GM18520 (cell line): ENCODE results near the gene AXIN1.
"Not testable (repeated sequence)": the region's sequence is repeated elsewhere in the genome, so short reads cannot be mapped to it uniquely, and the experiment has no call there.

Source experiments
- ATAC-seq: cut with Tn5 transposase; IDR thresholded peaks from one replicate; pipeline ENCODE4 v1.9.1; 2021; ENCODE audit not compliant: unreplicated experiment

AXIN1 gene

DNA sequence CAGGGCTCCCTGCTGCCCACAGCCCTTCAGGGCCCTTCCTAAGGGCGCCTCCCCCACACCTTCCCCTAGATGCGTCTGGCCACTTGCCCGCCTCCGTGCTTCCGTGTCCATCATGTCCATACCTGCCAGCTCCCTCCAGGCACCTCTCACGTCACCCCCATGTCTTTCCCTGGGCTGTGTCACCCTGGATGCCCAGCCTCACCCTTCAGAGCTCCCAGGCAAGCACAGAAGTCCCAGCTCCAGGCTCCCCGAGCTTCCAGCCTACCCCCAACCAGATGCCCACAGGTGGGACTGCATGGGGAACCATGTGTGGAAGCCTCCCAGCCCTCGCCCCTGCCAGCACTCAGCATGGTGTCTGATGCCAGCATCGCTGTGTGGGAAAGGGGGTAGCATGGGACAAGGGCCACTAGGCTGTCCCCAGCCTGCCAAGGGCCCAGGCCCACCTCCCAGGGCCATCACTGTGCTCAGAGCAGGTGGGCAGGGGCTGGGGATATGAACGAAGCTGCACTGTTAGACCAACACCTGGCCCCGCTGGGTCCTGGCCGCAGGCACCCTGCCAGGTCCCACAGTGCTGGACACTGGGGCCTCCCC is 1.9 kb upstream of the AXIN1 start:
- ATAC-seq = no peak

DNA sequence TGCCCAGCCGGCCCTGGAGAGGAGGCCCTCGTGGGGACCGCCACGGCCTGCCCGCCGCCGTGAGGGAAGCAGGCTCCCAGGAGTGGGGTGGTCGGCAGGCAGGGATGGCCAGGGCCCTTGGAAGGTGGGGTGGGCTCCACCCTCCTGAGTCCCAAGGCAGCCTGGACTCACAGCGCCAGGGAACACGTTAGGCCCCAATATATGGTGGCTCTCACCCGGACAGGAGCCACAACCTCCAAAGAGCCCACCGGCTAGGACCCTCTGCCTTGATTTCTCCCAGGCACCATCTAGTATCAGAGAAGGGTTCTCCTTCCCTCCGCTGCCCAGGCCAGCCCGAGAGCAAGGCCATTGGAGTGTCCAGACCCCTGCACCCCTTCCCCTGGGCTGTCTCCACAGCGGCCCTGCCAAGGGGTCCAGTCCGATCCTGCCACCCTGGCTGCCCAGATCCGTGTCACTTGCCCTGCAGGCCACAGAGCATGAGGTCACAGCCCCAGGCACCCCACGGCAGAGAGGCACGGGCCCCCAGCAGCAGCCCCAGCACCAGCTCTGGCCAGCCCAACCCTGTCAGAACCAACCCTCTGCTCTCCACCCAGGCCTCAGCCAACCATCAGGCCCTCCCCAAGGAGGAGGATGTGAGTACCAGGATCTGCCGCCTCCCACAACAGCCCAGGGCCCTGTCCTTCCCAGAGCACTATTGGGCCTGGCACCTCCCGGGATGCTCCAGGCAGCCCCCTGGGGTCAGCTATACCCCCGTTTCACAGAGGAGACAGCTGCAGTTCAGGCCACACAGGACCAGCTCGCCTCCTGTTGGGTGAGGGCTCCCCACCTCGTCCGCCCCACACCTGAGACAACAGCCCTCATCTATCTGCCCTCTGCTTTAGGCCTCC is 1.1 kb upstream of the AXIN1 start:
- ATAC-seq = no peak

DNA sequence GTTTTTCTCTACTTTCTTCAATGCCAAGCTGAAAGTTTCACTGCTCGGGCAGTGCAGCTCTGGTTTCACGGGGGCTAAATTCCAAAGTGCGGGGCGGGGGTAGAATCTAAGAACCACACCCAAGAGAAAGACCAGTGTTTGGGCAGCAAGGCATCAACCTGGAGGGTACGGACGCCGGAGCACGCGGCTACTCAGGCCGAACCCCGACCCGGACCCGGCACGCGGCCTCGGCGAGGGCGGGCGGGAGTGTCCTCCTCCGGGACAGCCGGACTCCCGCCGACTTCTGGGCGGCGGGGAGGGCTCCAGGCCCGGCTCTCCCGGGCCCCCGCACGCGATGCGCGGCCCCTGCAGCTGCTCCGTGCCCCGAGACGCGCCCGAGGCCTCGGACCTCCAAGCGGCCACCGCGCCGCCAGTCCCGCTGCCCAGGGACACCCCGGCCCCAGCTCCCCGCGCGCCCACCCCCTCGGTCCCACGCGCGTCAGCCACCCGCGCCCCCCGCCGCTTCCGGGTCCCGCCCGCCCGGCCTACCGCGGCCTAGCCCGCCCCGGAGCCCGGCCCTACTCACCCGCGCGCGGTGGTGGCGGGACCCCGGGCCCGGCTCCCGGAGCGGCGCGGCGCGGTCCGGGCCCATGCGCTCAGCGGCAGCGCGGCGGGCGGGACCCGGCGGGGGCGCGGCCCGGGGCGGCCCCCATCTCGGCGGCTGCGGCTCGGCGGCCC is 561 bp downstream of the AXIN1 start:
- peak; percentile 11 for ATAC-seq

DNA sequence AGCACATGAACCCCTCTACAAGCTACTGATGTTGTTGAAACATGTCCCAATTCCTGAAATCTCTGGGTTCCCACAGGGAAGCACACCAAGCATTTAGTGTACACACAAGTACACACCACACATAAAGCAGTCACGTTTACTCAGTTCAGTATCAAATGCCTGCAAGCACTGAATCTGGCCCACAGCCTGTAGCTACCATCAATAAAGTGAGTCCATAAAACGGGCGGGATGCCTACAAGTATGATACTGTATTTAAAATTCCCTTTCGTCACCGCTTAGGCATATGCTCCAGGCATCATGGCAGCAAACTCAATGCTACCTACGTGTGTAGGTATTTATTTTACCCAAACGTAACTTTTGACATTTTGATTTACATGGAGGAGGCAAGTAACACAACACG is 2.3 kb downstream of the AXIN1 start:
- no peak for ATAC-seq

DNA sequence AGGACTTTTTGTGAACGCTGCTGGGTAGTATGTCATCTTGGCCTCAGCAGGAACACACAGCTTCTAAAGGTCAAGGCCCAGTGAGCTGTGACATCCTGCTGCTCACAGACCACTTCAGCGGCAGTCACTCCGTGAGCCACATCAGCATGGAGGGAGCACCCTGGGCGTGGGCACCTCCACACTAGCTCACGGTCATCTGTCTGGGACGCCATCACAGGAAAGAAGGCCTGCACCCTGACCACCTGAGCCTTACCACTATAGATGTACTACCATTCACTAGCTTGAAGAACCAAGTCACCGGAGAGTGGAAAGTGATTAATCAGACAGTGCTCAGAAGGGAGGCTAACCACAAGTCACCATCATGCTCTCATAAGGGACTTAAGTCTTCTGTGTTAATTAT is 3.3 kb downstream of the AXIN1 start:
- no peak for ATAC-seq

DNA sequence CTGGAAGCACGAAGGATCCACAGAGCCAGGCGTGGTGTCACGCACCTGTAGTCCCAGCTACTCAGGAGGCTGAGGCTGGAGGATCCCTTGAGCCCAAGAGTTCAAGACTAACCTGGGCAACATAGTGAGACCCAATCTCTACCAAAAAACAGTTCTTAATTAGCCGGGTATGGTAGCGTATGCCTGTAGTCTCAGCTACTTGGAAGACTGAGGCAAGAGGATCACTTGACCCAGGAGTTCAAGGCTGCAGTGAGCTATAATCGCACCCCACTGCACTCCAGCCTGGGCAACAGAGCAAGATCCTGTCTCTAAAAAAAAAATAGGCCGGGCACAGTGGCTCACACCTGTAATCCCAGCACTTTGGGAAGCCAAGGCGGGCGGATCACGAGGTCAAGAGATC is 4.0 kb downstream of the AXIN1 start:
- not testable (repeated sequence) for ATAC-seq

DNA sequence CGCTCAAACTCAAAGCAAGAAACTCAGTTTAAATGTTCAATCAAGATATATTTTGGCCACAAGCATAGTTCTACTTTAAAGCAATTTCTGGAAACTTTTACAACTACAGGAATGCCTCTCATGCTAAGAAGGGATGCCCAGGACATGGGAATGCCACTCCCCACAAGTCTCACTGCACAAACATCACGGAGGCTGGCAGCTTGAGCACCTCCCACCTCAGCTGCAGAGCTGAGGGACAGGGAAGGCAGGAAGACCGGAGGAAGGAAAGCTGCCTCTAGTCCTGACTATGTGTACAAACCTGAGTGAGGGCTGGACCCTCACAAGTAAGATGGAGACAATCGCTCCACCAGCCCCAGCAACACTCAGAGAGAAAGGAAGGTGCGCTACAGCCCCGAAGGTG is 5.3 kb downstream of the AXIN1 start:
- ATAC-seq = no peak

DNA sequence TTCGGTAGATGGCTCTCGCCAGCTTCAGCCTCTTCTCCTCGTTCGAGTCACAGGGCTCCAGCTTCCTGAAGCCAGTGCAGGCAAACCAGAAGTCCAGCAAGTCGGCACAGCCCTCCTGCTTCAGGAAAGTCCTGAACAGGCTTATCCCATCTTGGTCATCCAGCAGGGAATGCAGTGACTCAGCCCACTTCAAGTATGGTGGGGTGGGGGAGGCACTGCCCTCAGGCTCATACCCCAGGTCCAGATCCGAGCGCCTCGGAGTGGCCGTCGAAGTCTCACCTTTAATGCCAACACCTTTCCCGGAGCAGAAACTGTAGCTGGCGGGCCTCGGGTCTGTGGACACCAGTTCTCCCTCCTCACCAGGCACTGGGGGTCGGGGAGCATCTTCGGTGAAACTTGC is 5.9 kb downstream of the AXIN1 start:
- ATAC-seq = no peak

DNA sequence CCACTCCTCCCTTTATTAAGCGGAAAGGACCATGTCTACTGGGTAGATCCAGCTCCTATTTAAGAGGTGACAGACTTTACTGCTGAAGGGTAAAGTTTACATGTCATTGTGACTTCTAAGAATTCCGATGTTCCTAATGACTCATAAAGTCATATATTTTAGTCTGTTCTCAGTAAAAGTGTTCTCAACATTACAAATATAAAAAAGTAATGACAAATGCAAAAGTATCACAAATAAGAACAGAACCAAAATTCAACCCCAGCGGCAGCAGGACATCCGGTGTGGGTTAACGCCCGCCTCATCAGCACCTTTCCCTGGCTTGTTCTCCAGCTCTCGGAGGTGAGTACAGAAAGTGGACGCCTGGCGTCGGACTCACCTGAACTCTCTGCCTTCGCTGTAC is 6.8 kb downstream of the AXIN1 start:
- ATAC-seq = no peak

DNA sequence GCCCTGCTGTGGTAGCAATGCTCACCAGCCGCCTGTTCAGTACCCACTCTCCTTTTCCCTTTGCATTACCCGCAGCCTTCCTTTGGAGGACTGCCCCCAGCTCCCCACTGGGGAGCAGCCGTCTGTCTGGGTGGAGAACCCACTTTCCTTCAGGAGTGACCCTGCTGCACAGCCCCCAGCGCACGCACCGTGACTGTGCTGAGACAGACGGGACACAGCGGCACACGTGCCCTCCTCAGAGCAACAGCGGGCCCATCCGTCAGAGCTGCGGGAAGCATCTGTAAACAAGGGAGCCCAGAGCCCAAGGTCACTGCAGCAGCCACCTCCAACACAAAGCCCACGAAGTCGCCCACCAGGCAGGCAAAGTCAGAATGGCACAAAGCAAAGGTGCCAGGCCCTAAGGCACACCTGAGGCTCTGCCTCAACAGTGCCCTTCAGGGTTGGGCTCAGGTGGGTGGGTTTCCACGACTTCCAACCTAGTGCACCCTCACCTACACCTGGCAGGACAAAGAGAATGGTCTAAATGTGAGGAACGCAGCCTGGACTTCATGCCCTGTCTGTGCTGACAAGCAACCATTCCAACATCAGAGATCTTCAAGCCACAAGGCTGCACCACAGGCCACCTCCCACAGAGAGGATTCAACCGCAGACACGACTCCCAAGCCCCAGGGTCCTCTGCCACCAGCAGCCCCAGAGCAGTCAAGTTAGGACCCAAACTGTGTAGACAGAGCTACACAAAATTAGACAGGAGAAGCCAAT is 9.9 kb downstream of the AXIN1 start:
- ATAC-seq = no peak

DNA sequence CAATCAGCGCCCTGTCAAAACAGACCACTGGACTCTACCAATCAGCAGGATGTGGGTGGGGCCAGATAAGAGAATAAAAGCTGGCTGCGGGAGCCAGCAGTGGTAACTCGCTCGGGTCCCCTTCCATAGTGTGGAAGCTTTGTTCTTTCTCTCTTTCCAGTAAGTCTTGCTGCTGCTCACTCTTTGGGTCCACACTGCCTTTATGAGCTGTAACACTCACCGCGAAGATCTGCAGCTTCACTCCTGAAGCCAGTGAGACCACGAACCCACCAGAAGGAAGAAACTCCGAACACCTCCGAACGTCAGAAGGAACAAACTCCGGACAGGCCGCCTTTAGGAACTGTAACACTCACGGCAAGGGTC is 10.6 kb downstream of the AXIN1 start:
- not testable (repeated sequence) for ATAC-seq

DNA sequence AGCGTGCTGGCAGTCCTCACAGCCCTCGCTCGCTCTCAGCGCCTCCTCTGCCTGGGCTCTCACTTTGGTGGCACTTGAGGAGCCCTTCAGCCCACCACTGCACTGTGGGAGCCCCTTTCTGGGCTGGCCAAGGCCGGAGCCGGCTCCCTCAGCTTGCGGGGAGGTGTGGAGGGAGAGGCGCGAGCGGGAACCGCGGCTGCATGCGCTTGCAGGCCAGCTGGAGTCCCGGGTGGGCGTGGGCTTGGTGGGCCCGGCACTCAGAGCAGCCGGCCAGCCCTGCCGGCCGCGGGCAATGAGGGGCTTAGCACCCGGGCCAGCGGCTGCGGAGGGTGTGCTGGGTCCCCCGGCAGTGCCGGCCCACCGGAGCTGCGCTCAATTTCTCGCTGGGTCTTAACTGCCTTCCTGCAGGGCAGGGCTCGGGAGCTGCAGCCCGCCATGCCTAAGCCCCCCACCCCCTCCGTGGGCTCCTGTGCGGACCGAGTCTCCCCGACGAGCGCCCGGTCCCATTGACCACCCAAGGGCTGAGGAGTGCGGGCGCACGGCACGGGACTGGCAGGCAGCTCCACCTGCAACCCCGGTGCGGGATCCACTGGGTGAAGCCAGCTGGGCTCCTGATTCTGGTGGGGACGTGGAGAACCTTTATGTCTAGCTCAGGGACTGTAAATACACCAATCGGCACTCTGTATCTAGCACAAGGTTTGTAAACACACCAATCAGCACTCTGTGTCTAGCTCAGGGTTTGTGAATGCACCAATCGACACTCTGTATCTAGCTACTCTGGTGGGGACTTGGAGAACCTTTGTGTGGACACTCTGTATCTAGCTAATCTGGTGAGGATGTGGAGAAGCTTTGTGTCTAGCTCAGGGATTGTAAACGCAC is 11.2 kb downstream of the AXIN1 start:
- not testable (repeated sequence) for ATAC-seq

DNA sequence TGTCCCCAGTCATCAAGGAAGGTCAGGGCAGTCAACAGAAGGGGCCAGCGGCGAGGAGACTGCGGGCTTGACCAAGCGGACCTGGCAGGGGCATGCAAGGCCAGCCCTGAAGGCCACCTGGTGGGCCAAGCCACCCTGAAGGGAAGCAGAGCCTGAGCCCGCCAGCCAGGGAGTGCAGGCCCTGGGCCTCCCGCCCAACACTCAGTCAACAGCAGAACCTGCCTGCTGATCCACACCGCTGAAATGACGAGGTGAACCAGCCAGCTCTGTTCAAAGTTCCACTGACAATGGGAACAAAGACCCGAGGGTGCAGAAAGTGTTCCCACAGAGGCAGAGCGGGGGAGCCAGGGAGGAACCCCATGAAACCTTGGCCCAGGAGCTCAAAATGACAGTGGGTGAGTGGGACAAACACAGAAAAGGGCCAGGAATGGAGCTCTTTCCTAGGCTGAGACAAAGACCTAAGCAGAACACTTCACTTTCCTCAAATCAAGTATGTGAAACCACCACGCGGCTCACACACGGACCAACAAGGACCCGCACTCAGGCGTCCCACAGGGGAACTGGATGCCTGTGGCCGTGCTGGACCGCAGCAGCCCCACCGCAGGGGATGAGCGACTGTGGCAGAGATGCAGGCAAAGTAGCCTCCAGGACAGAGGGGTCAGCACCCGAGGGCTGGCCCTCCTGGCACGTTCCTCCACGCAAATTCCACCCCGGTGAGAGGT is 12.0 kb downstream of the AXIN1 start:
- ATAC-seq = no peak

DNA sequence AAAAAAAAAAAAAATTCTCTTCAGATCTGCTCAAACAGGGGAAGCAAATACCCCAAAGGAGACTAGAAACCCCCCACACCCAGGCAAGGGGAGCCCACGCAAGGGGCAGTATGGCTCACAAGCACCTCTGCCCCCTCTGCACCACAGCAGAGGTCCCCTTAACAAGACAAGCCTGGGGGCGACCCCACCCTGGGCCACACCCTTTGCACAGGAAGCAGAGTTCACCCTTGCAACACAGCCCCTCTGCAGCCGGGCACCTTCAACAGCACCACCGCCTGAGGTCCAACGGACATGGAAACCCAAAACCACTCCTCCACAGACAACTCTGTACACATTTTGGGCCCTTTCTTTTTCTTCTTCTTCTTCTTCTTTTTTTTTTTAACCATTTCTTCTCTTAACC is 12.8 kb downstream of the AXIN1 start:
- no peak for ATAC-seq

DNA sequence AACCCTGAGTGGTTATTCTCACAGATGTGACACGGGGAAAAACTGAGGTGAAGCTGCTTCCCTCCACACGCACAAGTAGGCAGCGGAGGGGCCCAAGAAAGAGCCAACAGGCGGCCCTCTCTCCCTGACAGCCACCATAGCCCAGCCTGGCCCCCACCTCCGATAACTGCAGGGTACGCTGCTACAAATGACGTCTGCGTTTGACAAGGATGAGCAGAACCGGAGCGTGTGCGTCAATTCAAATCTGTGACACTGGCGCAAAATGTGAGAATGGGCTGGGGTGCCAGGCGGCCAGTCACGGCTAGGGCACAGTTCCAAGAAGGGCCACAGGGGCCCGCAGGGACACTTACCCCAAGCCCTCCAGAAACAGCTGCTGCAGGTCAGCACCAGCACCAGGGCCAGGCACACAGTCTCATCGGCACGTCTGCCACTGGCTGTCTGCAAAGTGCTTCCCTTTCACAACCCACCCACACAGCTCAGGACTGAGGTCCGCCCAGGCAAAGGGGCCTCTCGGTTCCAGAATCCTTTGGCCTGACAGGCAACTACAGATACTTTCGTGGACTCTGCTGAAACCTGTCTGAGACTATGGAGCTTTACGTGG is 14.4 kb downstream of the AXIN1 start:
- no peak for ATAC-seq

DNA sequence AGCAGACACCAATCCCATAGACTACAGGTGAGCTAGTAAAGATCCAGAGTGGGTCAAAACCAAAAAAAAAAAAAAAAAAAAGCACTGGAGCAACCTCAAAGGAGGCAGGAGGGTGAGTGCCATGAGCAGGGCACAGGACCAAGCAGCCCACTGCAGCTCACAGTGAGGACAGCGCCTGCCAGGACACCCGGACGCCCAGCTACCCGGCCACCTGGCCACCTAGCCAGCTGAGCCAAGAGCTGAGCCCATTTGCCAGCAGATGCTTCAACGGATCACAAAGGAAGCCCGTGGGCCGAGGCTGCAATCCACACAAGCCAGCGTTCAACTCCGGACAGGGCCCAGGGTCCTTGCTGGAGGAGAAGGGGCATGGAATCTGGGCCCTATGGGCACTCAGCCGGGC is 15.1 kb downstream of the AXIN1 start:
- ATAC-seq = no peak

DNA sequence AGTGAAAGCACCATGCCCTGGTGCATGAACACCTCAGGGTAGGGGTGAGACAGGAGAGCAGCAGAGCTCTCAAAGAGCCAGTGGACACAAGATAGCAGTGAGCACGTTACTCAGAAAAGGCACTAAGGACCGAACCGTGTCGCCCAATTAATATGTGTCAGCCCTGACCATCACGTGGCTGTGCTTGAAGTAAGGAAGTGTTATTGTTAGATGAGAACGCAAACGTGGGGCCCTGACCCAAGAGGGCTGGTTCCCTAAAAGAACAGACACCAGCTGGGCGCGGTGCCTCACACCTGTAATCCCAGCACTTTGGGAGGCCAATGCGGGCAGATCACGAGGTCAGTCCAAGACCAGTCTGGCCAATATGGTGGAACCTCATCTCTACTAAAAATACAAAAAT is 16.3 kb downstream of the AXIN1 start:
- no peak for ATAC-seq

DNA sequence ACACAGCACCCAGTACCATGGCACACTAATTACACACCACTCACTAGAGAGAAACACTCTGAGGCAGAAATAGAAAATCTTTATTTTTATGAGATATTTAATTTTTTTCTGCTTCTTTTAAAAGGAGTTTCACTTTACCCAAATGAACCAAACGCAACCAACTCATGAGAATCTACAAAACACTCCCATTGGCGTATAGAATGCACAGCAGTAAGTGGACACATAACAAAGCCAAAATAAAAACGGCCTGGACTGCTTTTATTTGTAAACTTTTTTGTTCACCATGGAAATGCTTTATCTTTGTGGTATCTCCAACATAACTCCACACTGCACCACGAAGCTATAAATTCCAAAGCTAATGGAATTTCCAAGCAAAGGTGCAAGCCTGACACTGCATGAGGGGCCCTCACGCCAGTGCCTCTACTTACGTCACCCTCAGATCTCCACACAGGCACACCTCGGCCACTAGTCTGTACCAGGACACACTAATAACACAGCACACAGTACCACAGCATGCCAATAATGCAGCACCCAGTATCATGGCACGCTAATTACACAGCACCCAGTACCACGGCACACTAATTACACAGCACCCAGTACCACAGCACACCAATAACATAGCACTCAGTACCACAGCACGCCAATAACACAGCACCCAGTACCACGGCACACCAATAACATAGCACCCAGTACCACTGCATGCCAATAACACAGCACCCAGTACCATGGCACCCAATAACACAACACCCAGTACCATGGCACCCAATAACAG is 17.5 kb downstream of the AXIN1 start:
- not testable (repeated sequence) for ATAC-seq
